HPDE6-E6E7 (cell line): ENCODE data around the gene RPS16.
"Not testable (repeated sequence)": the region's sequence is repeated elsewhere in the genome, so short reads cannot be mapped to it uniquely, and the experiment has no call there.

Experiments used
- DNase-seq: peaks from one replicate; pipeline ENCODE4 v3.0.0; 2011; ENCODE audit warnings: missing footprints; ENCODE audit errors: extremely low spot score

Gene RPS16

GRCh38 chr19:39435499-39436349 is at the start of gene RPS16:
TSS of gene RPS16 (minus strand) at chr19:39435949. CDS start at chr19:39435895, 54 bp downstream.
- DNase-seq: peak; percentile 74

GRCh38 chr19:39483141-39483540 is 47.4 kb upstream of the RPS16 start:
- no peak for DNase-seq

DNA sequence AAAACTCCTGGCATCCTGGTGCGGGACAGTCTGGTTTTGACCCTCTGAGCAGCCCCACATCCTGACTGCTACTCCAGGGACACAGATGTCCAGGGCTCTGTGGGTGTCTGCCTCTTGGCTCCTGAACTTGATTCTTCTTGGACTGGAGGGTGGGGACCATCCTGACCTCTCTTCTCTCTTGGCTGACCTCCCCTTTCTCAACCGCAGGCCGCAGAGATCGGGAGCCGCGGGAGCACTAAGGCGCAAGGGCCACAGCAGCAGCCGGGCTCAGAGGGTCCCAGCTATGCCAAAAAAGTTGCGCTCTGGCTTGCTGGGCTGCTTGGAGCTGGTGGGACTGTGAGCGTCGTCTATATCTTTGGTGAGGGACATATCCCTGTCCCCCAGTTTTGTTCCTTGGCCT is 45.9 kb upstream of the RPS16 start:
- DNase-seq: no peak

DNA sequence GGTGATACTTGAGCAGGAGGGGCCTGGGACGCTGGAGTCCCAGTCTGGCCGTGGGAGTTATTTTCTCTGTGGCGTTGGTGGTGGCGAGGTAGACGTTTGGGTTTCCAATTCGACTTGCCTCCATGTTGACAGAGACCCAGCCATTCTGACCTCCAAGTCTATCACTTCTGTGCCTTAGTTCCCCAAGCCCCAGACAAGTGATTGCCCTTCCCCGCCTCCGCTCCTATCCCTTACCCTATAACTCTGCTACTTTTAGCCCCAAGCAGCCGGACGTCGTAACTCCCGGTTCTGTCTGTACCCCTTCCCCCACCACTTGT is 45.4 kb upstream of the RPS16 start:
- no peak for DNase-seq

DNA sequence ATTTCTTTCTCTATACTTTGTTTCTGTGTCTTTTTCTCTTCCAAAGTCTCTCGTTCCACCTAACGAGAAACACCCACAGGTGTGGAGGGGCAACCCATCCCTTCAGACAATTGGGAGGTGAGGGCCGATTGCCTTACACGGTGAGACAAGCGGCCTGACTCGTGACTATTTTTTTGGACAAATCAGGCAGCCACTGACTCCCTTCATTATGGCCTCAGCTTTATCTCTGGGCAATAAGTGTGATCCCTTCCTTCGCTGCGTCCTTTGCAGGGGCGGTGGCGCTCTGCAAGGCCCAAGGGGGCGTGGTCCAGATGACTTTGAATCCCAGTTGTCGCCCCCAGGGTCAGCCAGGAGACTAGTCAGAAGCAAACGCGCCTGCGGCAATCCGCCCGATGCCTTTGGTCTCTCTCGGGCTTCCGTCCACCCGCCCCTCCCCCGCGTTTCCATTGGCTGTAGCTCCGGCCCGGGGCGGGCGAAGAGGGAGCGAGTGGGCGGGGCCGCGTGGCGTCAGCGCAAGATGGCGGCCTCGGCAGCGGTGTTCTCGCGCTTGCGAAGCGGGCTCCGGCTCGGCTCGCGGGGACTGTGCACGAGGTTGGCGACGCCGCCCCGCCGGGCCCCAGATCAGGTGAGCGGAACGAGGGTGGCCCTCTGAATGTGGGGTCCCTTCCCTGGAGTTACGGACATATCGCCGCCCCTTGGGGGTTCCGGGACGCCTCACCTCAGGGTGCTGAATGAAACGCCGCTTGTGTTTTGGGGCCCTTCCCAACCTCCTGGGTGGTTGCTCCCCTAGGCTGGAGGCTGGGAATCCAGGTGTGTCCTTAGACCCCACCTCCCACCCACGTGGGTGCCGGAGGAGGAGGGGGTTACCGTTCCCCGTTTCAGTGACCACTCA is 44.8 kb upstream of the RPS16 start, which contains the start of gene TIMM50:
Gene TIMM50, plus strand, starts transcription at position 502 of the 892 bp plus-strand sequence. Its CDS starts 16 bp downstream, at position 518.
- peak; percentile 92 for DNase-seq

DNA sequence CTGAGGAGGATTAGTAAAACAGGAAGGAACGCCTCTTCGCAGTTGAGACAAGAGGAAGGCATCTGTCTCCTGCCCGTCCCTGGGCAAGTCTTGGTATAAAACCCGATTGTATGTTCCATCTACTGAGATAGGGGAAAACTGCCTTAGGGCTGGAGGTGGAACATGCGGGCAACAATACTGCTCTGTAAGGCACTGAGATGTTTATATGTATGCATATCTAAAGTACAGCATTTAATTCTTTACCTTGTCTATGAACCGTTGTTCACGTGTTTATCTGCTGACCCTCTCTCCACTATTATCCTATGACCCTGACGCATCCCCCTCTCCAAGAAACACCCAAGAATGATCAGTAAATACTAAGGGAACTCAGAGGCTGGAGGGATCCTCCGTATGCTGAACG is 44.2 kb upstream of the RPS16 start:
- no peak for DNase-seq

DNA sequence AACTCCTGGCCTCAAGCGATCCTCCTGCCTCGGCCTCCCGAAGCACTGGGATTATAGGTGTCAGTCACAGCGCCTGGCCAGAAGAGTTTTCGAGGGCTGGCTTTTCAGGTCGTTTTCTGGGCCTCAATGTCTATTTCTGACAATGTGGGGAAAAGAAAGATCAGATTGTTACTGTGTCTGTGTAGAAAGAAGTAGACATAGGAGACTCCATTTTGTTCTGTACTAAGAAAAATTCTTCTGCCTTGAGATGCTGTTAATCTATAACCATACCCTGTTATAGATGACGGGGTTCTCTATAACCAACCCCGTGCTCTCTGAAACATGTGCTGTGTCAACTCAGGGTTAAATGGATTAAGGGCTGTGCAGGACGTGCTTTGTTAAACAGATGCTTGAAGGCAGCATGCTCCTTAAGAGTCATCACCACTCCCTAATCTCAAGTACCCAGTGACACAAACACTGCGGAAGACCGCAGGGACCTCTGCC is 43.6 kb upstream of the RPS16 start:
- DNase-seq: not testable (repeated sequence)

GRCh38 chr19:39475748-39476147 is 40.0 kb upstream of the RPS16 start:
- no peak for DNase-seq

- DNase-seq: no peak
These were observed 38.4 kb upstream of the RPS16 start for GRCh38 chr19:39474139-39474620.

- DNase-seq: no peak
These were observed 37.8 kb upstream of the RPS16 start for GRCh38 chr19:39473443-39473960.

- no peak for DNase-seq
These were observed 37.1 kb upstream of the RPS16 start for GRCh38 chr19:39472746-39473442.

- no peak for DNase-seq
These were observed 36.2 kb upstream of the RPS16 start for GRCh38 chr19:39471756-39472536.

DNA sequence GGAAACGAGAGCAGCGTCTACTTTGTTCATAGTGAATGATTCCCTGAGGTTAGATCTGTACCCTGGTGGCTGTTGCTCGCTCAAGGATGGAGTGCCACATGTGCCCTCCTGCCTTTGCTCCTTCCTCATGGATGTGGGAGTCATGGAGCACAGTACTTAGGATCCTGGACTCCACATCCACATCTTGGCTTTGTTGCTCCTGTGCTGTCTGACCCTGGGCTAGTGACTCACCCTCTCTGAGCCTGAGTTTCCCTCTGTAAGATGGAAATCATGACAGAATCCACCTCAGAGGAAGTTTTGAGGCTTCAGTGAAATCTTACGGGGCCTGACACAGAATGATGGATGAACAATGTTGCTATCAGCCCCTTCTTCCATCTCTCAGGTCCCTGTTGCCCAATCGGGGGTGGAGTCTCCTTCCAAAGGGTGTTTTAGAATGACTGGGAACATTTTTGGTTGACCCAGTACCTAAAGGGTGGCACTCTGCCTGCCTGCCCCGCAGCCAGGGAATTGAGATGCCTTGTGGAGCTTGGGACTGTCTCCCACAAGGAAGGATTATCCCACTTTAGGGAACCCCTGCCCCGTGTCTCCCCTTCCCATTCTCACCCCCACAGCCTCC is 35.1 kb upstream of the RPS16 start:
- no peak for DNase-seq

DNA sequence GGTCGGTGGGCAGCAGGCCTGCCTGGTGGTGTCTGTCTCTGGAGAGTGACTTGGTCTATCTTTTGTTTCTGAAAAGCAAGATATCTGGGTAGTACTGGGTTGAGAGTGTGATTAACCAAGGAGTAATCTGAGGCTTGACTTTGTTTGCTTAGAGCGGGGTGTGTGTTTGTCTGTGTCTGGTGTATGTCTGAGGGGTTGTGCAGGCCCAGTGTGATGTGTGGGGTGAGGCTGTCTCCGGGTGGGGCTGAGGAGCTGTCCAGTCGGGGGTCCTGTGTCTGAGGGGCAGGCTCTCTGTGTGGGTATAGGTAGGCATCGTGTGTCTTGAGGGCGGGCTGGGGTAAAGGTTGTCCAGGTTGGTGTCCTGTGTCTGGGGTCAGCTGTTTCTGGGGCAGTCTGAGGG is 33.8 kb upstream of the RPS16 start:
- DNase-seq: no peak

GRCh38 chr19:39469036-39469435 is 33.3 kb upstream of the RPS16 start:
- DNase-seq: no peak

- no peak for DNase-seq
These were observed 32.2 kb upstream of the RPS16 start for GRCh38 chr19:39467941-39468340.

DNA sequence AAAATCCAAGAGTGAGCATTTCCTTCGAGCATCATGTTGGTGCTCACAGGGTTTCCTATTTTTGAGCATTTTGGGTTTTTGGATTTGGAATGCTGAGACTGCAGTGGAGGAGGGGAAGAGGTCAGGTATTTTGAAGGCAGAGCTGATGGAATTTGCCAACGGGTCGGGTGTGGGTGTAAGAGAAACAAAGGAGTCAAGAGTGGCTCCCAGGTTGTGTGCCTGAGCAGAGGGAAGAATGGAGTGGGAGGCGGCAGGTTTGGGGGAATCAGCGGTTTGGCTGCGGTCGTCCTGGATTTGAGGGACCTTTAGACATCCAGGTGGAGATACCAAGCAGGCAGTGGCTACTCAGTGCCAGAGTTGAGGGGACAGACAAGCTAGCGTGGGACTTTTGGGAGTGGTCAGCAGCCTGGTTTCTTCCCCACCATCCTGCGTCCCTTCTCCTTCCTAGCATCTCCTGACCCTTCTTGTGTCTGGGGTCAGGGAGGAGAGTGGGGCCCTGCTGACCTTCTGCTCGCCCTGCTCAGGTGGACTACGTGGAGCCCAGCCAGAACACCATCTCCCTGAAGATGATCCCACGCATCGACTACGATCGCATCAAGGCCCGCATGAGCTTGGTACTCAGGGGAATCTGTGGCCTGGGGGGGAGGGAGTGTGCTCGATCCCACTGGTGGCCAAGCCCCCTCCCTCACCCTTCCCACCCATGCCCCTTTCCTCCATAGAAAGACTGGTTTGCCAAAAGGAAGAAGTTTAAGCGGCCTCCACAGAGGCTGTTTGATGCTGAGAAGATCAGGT is 30.4 kb upstream of the RPS16 start:
- DNase-seq: no peak

DNA sequence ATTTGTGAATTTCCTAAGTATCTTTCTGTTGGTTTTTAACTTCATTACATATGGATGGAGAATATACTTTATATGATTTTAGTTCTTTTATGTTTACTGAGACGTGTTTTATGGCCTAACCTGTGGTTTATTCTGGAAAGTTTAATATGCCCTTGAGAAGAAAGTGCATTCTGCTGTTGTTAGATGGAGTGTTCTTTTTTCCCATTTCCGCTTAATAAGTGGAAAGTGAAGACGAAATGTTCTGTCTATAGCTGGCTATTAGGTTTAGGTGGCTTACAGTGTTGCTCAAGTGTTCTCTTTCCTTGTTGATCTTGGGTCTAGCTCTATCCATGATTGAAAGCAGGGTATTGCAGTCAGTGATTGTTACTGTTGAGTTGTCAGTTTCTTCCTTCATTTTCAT is 27.7 kb upstream of the RPS16 start:
- no peak for DNase-seq

- DNase-seq: not testable (repeated sequence)
These were observed 15.5 kb upstream of the RPS16 start for GRCh38 chr19:39451257-39451656.
